ENCODE measurements around the gene MCF2L2. TPM values are rescaled to one million over a fixed set of nuclear protein-coding genes. Genes with fewer than 3 reads are reported as not detected.

MCF2L2 gene
- total and polyA plus RNA-seq, 9 of the 15 experiments (the other 6 are each of a cell fraction or from before 2014, with no cell fraction given): 0.56 to 4.2 (median 3.0) TPM

DNA sequence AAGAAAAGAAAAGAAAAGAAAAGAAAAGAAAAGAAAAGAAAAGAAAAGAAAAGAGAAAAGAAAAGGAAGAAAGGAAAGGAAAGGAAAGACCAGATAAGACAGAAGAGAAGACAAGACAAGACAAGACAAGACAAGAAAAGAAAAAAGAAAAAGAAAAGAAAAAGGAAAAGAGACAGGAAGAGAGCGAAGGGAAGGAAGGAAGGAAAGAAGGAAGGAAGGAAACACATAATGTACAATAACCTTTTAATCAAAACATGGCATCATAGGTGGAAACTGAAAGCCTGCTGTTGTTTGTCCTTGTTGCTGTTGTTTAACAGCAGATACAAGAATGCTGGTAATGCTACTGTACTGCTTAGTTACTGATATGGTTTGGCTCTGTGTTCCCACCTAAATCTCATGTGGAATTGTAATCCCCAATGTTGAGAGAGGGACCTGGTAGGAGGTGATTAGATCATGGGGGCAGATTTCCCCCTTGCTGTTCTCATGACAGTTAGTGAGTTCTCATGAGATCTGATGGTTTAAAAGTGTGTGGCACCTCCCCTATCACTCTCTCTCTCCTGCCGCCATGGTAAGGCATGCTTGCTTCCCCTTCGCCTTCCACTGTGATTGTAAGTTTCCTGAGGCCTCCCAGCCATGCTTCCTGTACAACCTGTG, 67.3 kb downstream of the MCF2L2 start (continued):
- TF ChIP-seq GTF3C2 (IDR thresholded peaks at IDR 0.05; ENCODE audit: borderline replicate concordance, extremely low read depth, insufficient read length) (no peak), NFATC3 (IDR thresholded peaks at IDR 0.05) (peak; percentile 79; the same call in 1 of the 2 replicates), MTF1 (CRISPR knock-in tag; IDR thresholded peaks at IDR 0.05; ENCODE audit: borderline replicate concordance) (no peak), SUPT5H (IDR thresholded peaks at IDR 0.05) (no peak), MLLT1 (IDR thresholded peaks at IDR 0.05) (peak; percentile 76 to 85; a peak in 3 of 4 replicates), CBFB (CRISPR knock-in tag; IDR thresholded peaks at IDR 0.05) (no peak), HNRNPUL1 (IDR thresholded peaks at IDR 0.05; ENCODE audit: low read length) (no peak), CGGBP1 (CRISPR knock-in tag; IDR thresholded peaks at IDR 0.05) (no peak), MXI1 (IDR thresholded peaks at IDR 0.05; ENCODE audit: low read depth, low read length) (no peak), DPF2 (IDR thresholded peaks at IDR 0.05) (peak; percentile 95), ATF3 (IDR thresholded peaks at IDR 0.05) (peak; percentile 30; the same call in 1 of the 2 replicates), ATF3 (CRISPR knock-in tag; conservative IDR thresholded peaks at IDR 0.05) (0 out of 2 replicates have a peak, but pooled peaks have one; percentile 17), EGR1 (conservative IDR thresholded peaks at IDR 0.05) (no peak), HDGF (IDR thresholded peaks at IDR 0.05) (peak; percentile 30; the same call in 1 of the 2 replicates), CXXC5 (CRISPR knock-in tag; IDR thresholded peaks at IDR 0.05) (peak; percentile 42), RFX1 (IDR thresholded peaks at IDR 0.05) (0 out of 2 replicates have a peak, but pooled peaks have one; percentile 19)
- TF ChIP-seq, protein P1, sequence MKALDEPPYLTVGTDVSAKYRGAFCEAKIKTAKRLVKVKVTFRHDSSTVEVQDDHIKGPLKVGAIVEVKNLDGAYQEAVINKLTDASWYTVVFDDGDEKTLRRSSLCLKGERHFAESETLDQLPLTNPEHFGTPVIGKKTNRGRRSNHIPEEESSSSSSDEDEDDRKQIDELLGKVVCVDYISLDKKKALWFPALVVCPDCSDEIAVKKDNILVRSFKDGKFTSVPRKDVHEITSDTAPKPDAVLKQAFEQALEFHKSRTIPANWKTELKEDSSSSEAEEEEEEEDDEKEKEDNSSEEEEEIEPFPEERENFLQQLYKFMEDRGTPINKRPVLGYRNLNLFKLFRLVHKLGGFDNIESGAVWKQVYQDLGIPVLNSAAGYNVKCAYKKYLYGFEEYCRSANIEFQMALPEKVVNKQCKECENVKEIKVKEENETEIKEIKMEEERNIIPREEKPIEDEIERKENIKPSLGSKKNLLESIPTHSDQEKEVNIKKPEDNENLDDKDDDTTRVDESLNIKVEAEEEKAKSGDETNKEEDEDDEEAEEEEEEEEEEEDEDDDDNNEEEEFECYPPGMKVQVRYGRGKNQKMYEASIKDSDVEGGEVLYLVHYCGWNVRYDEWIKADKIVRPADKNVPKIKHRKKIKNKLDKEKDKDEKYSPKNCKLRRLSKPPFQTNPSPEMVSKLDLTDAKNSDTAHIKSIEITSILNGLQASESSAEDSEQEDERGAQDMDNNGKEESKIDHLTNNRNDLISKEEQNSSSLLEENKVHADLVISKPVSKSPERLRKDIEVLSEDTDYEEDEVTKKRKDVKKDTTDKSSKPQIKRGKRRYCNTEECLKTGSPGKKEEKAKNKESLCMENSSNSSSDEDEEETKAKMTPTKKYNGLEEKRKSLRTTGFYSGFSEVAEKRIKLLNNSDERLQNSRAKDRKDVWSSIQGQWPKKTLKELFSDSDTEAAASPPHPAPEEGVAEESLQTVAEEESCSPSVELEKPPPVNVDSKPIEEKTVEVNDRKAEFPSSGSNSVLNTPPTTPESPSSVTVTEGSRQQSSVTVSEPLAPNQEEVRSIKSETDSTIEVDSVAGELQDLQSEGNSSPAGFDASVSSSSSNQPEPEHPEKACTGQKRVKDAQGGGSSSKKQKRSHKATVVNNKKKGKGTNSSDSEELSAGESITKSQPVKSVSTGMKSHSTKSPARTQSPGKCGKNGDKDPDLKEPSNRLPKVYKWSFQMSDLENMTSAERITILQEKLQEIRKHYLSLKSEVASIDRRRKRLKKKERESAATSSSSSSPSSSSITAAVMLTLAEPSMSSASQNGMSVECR (CRISPR knock-in tag; IDR thresholded peaks at IDR 0.05): no peak
- TF ChIP-seq, protein P2, sequence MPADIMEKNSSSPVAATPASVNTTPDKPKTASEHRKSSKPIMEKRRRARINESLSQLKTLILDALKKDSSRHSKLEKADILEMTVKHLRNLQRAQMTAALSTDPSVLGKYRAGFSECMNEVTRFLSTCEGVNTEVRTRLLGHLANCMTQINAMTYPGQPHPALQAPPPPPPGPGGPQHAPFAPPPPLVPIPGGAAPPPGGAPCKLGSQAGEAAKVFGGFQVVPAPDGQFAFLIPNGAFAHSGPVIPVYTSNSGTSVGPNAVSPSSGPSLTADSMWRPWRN (IDR thresholded peaks at IDR 0.05; ENCODE audit: low read depth): no peak
